GM21619 (cell line): ENCODE data around the gene BUD13.

ENCODE experiments used
- ATAC-seq: cut with Tn5 transposase; IDR thresholded peaks from one replicate; pipeline ENCODE4 v1.9.1; 2021; ENCODE audit not compliant: unreplicated experiment

The BUD13 gene

GRCh38 chr11:116792869-116793771 lies 20.3 kb upstream of the BUD13 start:
- no peak for ATAC-seq

- ATAC-seq: no peak
Measured at GRCh38 chr11:116792144-116792868, 19.5 kb upstream of the BUD13 start.

GRCh38 chr11:116791813-116792143 lies 19.0 kb upstream of the BUD13 start, which contains the start of gene APOA5:
APOA5 (minus strand) TSS chr11:116791879; CDS start chr11:116791860, 19 bp downstream.
- no peak for ATAC-seq

- no peak for ATAC-seq
Measured at GRCh38 chr11:116791002-116791812, 18.4 kb upstream of the BUD13 start.

GRCh38 chr11:116790167-116791001 lies 17.6 kb upstream of the BUD13 start:
- no peak for ATAC-seq

GRCh38 chr11:116788975-116789374 lies 16.2 kb upstream of the BUD13 start:
- ATAC-seq: no peak

- ATAC-seq: no peak
Measured at GRCh38 chr11:116788534-116788933, 15.7 kb upstream of the BUD13 start.

- peak; percentile 89 for ATAC-seq
Measured at GRCh38 chr11:116787786-116788486, 15.1 kb upstream of the BUD13 start, which contains the start of gene ZPR1. ZPR1 (minus strand) TSS chr11:116788023; CDS start chr11:116787990, 33 bp downstream.

- ATAC-seq: no peak
Measured at GRCh38 chr11:116787436-116787785, 14.6 kb upstream of the BUD13 start.

- ATAC-seq: no peak
Measured at GRCh38 chr11:116786966-116787365, 14.2 kb upstream of the BUD13 start.

GRCh38 chr11:116786326-116786725 lies 13.5 kb upstream of the BUD13 start:
- ATAC-seq: no peak

GRCh38 chr11:116782728-116783127 lies 9.9 kb upstream of the BUD13 start:
- ATAC-seq: no peak

- no peak for ATAC-seq
Measured at GRCh38 chr11:116778556-116778955, 5.8 kb upstream of the BUD13 start.

GRCh38 chr11:116777056-116777455 lies 4.3 kb upstream of the BUD13 start:
- ATAC-seq: no peak

- ATAC-seq: no peak
Measured at GRCh38 chr11:116776522-116776984, 3.8 kb upstream of the BUD13 start.

- ATAC-seq: no peak
Measured at GRCh38 chr11:116775975-116776374, 3.2 kb upstream of the BUD13 start.

- no peak for ATAC-seq
Measured at GRCh38 chr11:116774661-116775060, 1.9 kb upstream of the BUD13 start.

- ATAC-seq: peak; percentile 40
Measured at GRCh38 chr11:116773203-116774097, 663 bp upstream of the BUD13 start.

GRCh38 chr11:116771935-116772334 lies 852 bp downstream of the BUD13 start:
- no peak for ATAC-seq
